Smooth muscle cell (in vitro differentiated cells): ENCODE results near the gene C16orf95. TPM values are rescaled to one million over a fixed set of nuclear protein-coding genes. Genes with fewer than 3 reads are reported as not detected.
A peak's percentile ranks its signal among the peaks of the same experiment; 100 is the strongest.

Source experiments
- DNase-seq: peaks from one replicate; lab custom pipeline; 2025; ENCODE audit not compliant: unreplicated experiment; lab: John Stamatoyannopoulos, UW
- H2AFZ ChIP-seq: fragments of 200-600 bp; sonication (generic); 2 replicates; pipeline ENCODE4 v1.6.0; 2016; ENCODE audit warnings: antibody characterized with exemption, low read depth, mild to moderate bottlenecking
- H3F3A ChIP-seq: fragments of 200-600 bp; sonication (generic); 2 replicates; pipeline ENCODE4 v1.6.0; 2017; ENCODE audit warnings: antibody characterized with exemption, low read depth
- H3K27ac ChIP-seq: fragments of 200-600 bp; sonication (generic); 2 replicates; pipeline ENCODE4 v1.5.1; 2016; ENCODE audit warnings: low read depth, mild to moderate bottlenecking
- H3K27me3 ChIP-seq: fragments of 200-600 bp; sonication (generic); 2 replicates; pipeline ENCODE4 v1.6.1; 2016; ENCODE audit warnings: low read depth, mild to moderate bottlenecking
- H3K36me3 ChIP-seq: fragments of 200-600 bp; sonication (generic); 2 replicates; pipeline ENCODE4 v1.5.1; 2016; ENCODE audit warnings: low read depth
- H3K4me1 ChIP-seq: fragments of 200-600 bp; sonication (generic); 2 replicates; pipeline ENCODE4 v1.5.1; 2016; ENCODE audit warnings: low read depth
- H3K4me2 ChIP-seq: fragments of 200-600 bp; sonication (generic); 2 replicates; pipeline ENCODE4 v1.6.0; 2016; ENCODE audit warnings: mild to moderate bottlenecking
- H3K4me3 ChIP-seq: fragments of 200-600 bp; sonication (generic); 2 replicates; pipeline ENCODE4 v1.5.1; 2016; ENCODE audit warnings: mild to moderate bottlenecking
- H3K79me2 ChIP-seq: fragments of 200-600 bp; sonication (generic); 2 replicates; pipeline ENCODE4 v1.6.0; 2016; ENCODE audit warnings: low read depth, mild to moderate bottlenecking
- H3K9ac ChIP-seq: fragments of 200-600 bp; sonication (generic); 2 replicates; pipeline ENCODE4 v1.6.0; 2016; ENCODE audit warnings: low read depth
- H3K9me3 ChIP-seq: fragments of 200-600 bp; sonication (generic); replicated peaks from 2 replicates; pipeline ENCODE4 v1.5.1; 2016; ENCODE audit warnings: low read depth
- H4K20me1 ChIP-seq: fragments of 200-600 bp; sonication (generic); 2 replicates; pipeline ENCODE4 v1.6.0; 2016; ENCODE audit warnings: low read depth
- CTCF ChIP-seq: fragments of 200-600 bp; sonication (generic); IDR thresholded peaks from 2 replicates; pipeline ENCODE4 v1.5.1; 2017; ENCODE audit warnings: borderline replicate concordance, mild to moderate bottlenecking, antibody characterized with exemption; ENCODE audit not compliant: insufficient read depth, poor library complexity, severe bottlenecking
- WGBS: methylation state at CpG from one replicate; pipeline ENCODE4 v1.1.7; 2016; ENCODE audit warnings: low lambda C conversion rate; 5-methylcytosine and 5-hydroxymethylcytosine counted together
- polyA plus RNA-seq: library from polyadenylated mRNA; unstranded; fragments of >200 nt; fragmentation: Nextera tagmentation; extraction: Ambion mirVana; gene quantifications from 2 replicates; pipeline ENCODE4 v1.2.1, GENCODE V29; 2016
- total RNA-seq: library from RNA; depleted of rRNA; stranded (reverse); fragments of >200 nt; gene quantifications from 2 replicates; pipeline ENCODE4 v1.2.3, GENCODE V29; 2014

C16orf95 gene
- total RNA-seq, result 1.9 and 7.7 TPM in 2 replicates
- 8.0 and 8.2 TPM in 2 replicates for polyA plus RNA-seq

- peaks cover 4% of the 10 kb centered on the region for H3F3A ChIP-seq
- TF ChIP-seq CTCF, result peak; percentile 34
- peak within 1 kb of the TSS; percentile 97 for H3K9ac ChIP-seq
- no peaks in the 10 kb centered on the region for H3K9me3 ChIP-seq
- H2AFZ ChIP-seq, result peak within 1 kb of the TSS; percentile 99
- H3K79me2 ChIP-seq, result peaks cover 15% of the 10 kb centered on the region
- peaks cover 10% of the 10 kb centered on the region for H3K4me1 ChIP-seq
- H3K27ac ChIP-seq, result peak within 1 kb of the TSS; percentile 81
- under 1% methylated on average over 63 of the region's 64 CpGs for WGBS
- no peaks in the 10 kb centered on the region for H4K20me1 ChIP-seq
- H3K36me3 ChIP-seq, result no peaks in the 10 kb centered on the region
- H3K4me2 ChIP-seq, result peak within 1 kb of the TSS; percentile 94
- H3K27me3 ChIP-seq, result no peaks in the 10 kb centered on the region
- H3K4me3 ChIP-seq, result peak within 1 kb of the TSS; percentile 98
- peak; percentile 85 for DNase-seq
Measured at GRCh38 chr16:87316923-87317749, at the start of gene C16orf95. TSS of gene C16orf95 (minus strand) at chr16:87317392. CDS start at chr16:87317242, 150 bp downstream.

GRCh38 chr16:87366930-87367329, 49.7 kb upstream of the C16orf95 start:
- TF ChIP-seq CTCF, result no peak
- Histone ChIP-seq H4K20me1 (peaks cover 97% of the 10 kb centered on the region), H3K27me3 (no peaks in the 10 kb centered on the region), H3K4me3 (no peak overlapping the region), H3K9ac (no peak overlapping the region), H3K79me2 (peaks cover 38% of the 10 kb centered on the region), H3K36me3 (no peaks in the 10 kb centered on the region), H3K4me2 (no peak overlapping the region), H3F3A (no peaks in the 10 kb centered on the region), H3K27ac (no peak overlapping the region), H3K9me3 (no peaks in the 10 kb centered on the region), H2AFZ (no peak overlapping the region), H3K4me1 (no peaks in the 10 kb centered on the region)
- WGBS, result 97% methylated on average over 1 of the region's 1 CpG
- no peak for DNase-seq

GRCh38 chr16:87366288-87366687, 49.1 kb upstream of the C16orf95 start:
- Histone ChIP-seq H3K79me2 (peaks cover 32% of the 10 kb centered on the region), H3K27me3 (no peaks in the 10 kb centered on the region), H3K9ac (no peak overlapping the region), H3K4me1 (no peaks in the 10 kb centered on the region), H3K9me3 (no peaks in the 10 kb centered on the region), H3F3A (no peaks in the 10 kb centered on the region), H4K20me1 (peaks cover 97% of the 10 kb centered on the region), H3K27ac (no peak overlapping the region), H2AFZ (no peak overlapping the region), H3K36me3 (no peaks in the 10 kb centered on the region), H3K4me2 (no peak overlapping the region), H3K4me3 (no peak overlapping the region)
- no peak for DNase-seq
- WGBS, result 92% methylated on average over 4 of the region's 4 CpGs
- no peak for TF ChIP-seq CTCF
